MM.1S (cell line): Measurements from ENCODE around the gene PRPF19.

Experiments
- CTCF ChIP-seq: fragments of 300-600 bp; sonication (generic); IDR thresholded peaks from 2 replicates; pipeline ENCODE4 v1.5.1; 2016; ENCODE audit warnings: antibody characterized with exemption, low read length, mixed read lengths
- EZH2 ChIP-seq: fragments of 300-600 bp; sonication (generic); optimal IDR thresholded peaks from 2 replicates; pipeline ENCODE3; 2017; ENCODE audit warnings: low read depth, mild to moderate bottlenecking, antibody characterized with exemption, low read length, mixed read lengths

- TF ChIP-seq CTCF, result no peak
- no peak for TF ChIP-seq EZH2
Measured at GRCh38 chr11:60855726-60856633, 50.4 kb downstream of the PRPF19 start, which contains the start of gene PTGDR2.
